ENCODE measurements around the gene FAM204A.

Gene FAM204A

GRCh38 chr10:118291122-118291521 lies 51.0 kb downstream of the FAM204A start:
- Histone ChIP-seq H3F3A (ENCODE audit: insufficient read depth, low read length) (no peaks in the 10 kb centered on the region), H3K9me2 (replicated peaks; ENCODE audit: insufficient read depth, low read length) (no peaks in the 10 kb centered on the region), H3K27ac (ENCODE audit: low read length) (no peak overlapping the region), H2AFZ (ENCODE audit: low read length) (no peak overlapping the region), H3K4me1 (ENCODE audit: low read length) (no peaks in the 10 kb centered on the region), H3K9me3 (replicated peaks; ENCODE audit: insufficient read depth, low read length) (no peaks in the 10 kb centered on the region), H3K36me3 (replicated peaks; ENCODE audit: insufficient read depth, low read length) (no peaks in the 10 kb centered on the region), H3K4me2 (ENCODE audit: low read depth, low read length) (no peak overlapping the region), H3K9ac (ENCODE audit: low read length) (no peak overlapping the region), H3K27me3 (replicated peaks; ENCODE audit: insufficient read depth, low read length) (no peaks in the 10 kb centered on the region), H3K79me2 (ENCODE audit: low read length) (no peaks in the 10 kb centered on the region), H4K20me1 (ENCODE audit: insufficient read depth, low read length) (no peaks in the 10 kb centered on the region), H3K4me3 (ENCODE audit: low read length) (no peak overlapping the region)
- TF ChIP-seq, protein P1, sequence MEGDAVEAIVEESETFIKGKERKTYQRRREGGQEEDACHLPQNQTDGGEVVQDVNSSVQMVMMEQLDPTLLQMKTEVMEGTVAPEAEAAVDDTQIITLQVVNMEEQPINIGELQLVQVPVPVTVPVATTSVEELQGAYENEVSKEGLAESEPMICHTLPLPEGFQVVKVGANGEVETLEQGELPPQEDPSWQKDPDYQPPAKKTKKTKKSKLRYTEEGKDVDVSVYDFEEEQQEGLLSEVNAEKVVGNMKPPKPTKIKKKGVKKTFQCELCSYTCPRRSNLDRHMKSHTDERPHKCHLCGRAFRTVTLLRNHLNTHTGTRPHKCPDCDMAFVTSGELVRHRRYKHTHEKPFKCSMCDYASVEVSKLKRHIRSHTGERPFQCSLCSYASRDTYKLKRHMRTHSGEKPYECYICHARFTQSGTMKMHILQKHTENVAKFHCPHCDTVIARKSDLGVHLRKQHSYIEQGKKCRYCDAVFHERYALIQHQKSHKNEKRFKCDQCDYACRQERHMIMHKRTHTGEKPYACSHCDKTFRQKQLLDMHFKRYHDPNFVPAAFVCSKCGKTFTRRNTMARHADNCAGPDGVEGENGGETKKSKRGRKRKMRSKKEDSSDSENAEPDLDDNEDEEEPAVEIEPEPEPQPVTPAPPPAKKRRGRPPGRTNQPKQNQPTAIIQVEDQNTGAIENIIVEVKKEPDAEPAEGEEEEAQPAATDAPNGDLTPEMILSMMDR (IDR thresholded peaks at IDR 0.05; ENCODE audit: low read length), result no peak
- no peak for TF ChIP-seq EZH2phosphoT487 (IDR thresholded peaks at IDR 0.05; ENCODE audit: low read length)
- no peak for TF ChIP-seq EZH2 (optimal IDR thresholded peaks at IDR 0.05; ENCODE audit: low read depth, low read length)
- no peak for DNase-seq

DNA sequence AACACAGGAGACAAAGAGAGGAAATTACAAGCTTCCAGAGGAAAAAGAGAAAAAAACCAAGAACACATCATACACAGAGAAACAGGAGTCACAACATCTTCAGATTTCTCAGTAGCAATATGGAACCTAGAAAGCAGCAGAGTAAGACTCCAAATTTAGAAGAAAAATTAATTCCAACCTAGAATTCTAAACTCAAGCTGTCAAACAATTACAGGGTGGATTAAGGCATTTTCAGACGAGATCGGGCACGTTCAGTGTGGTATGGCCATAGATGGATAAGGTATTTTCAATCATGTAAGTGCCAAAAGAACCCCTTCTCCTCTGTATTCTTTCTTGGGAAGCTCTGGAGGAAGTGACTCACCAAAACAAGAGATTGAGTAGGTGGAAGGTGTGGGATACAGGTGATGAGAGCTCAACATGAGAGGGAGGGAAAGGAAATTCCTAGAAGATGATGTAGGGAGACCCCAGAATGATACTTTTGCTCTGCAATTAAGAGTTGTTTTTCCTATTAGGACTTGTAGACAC lies 51.6 kb downstream of the FAM204A start:
- DNase-seq, result no peak
- H3K9me2 ChIP-seq (replicated peaks; ENCODE audit: insufficient read depth, low read length), result no peaks in the 10 kb centered on the region
- no peak overlapping the region for H3K27ac ChIP-seq (ENCODE audit: low read length)
- H3K4me1 ChIP-seq (ENCODE audit: low read length), result no peaks in the 10 kb centered on the region
- no peaks in the 10 kb centered on the region for H4K20me1 ChIP-seq (ENCODE audit: insufficient read depth, low read length)
- H3K27me3 ChIP-seq (replicated peaks; ENCODE audit: insufficient read depth, low read length), result no peaks in the 10 kb centered on the region
- H3F3A ChIP-seq (ENCODE audit: insufficient read depth, low read length), result no peaks in the 10 kb centered on the region
- no peak overlapping the region for H3K4me3 ChIP-seq (ENCODE audit: low read length)
- H3K36me3 ChIP-seq (replicated peaks; ENCODE audit: insufficient read depth, low read length), result no peaks in the 10 kb centered on the region
- no peaks in the 10 kb centered on the region for H3K79me2 ChIP-seq (ENCODE audit: low read length)
- no peak overlapping the region for H3K4me2 ChIP-seq (ENCODE audit: low read depth, low read length)
- TF ChIP-seq, protein P1 (IDR thresholded peaks at IDR 0.05; ENCODE audit: low read length), result no peak
- TF ChIP-seq EZH2phosphoT487 (IDR thresholded peaks at IDR 0.05; ENCODE audit: low read length) (no peak), EZH2 (optimal IDR thresholded peaks at IDR 0.05; ENCODE audit: low read depth, low read length) (no peak)
- H3K9me3 ChIP-seq (replicated peaks; ENCODE audit: insufficient read depth, low read length), result no peaks in the 10 kb centered on the region
- H3K9ac ChIP-seq (ENCODE audit: low read length), result no peak overlapping the region
- H2AFZ ChIP-seq (ENCODE audit: low read length), result no peak overlapping the region

GRCh38 chr10:118287076-118287806 lies 54.9 kb downstream of the FAM204A start:
- H3F3A ChIP-seq (ENCODE audit: insufficient read depth, low read length), result no peaks in the 10 kb centered on the region
- no peak overlapping the region for H3K27ac ChIP-seq (ENCODE audit: low read length)
- H3K4me2 ChIP-seq (ENCODE audit: low read depth, low read length), result no peak overlapping the region
- no peak for TF ChIP-seq EZH2phosphoT487 (IDR thresholded peaks at IDR 0.05; ENCODE audit: low read length)
- TF ChIP-seq, protein P1 (IDR thresholded peaks at IDR 0.05; ENCODE audit: low read length), result no peak
- TF ChIP-seq EZH2 (optimal IDR thresholded peaks at IDR 0.05; ENCODE audit: low read depth, low read length), result no peak
- no peaks in the 10 kb centered on the region for H3K4me1 ChIP-seq (ENCODE audit: low read length)
- H4K20me1 ChIP-seq (ENCODE audit: insufficient read depth, low read length), result no peaks in the 10 kb centered on the region
- no peaks in the 10 kb centered on the region for H3K36me3 ChIP-seq (replicated peaks; ENCODE audit: insufficient read depth, low read length)
- H3K79me2 ChIP-seq (ENCODE audit: low read length), result no peaks in the 10 kb centered on the region
- no peaks in the 10 kb centered on the region for H3K27me3 ChIP-seq (replicated peaks; ENCODE audit: insufficient read depth, low read length)
- H3K9me3 ChIP-seq (replicated peaks; ENCODE audit: insufficient read depth, low read length), result no peaks in the 10 kb centered on the region
- DNase-seq, result no peak
- no peaks in the 10 kb centered on the region for H3K9me2 ChIP-seq (replicated peaks; ENCODE audit: insufficient read depth, low read length)
- no peak overlapping the region for H3K9ac ChIP-seq (ENCODE audit: low read length)
- H2AFZ ChIP-seq (ENCODE audit: low read length), result no peak overlapping the region
- H3K4me3 ChIP-seq (ENCODE audit: low read length), result no peak overlapping the region

All from MM.1S (cell line).